HepG2 (cell line): ENCODE measurements around the gene KDM1B. TPM values are rescaled to one million over a fixed set of nuclear protein-coding genes. Genes with fewer than 3 reads are reported as not detected.

Experiments used
- ATAC-seq: fragments of 200-7000 bp; cut with Tn5 transposase; 3 replicates; pipeline ENCODE4 v1.9.1; 2020; ENCODE audit warnings: mild to moderate bottlenecking, moderate library complexity
- BruUV-seq: library from RNA; stranded (reverse); fragments of 400-500 nt; replicated peaks from 2 replicates; lab custom pipeline; 2021; lab: Mats Ljungman, UMichigan
- CTCF ChIA-PET: fragments of 300-600 bp; formaldehyde crosslinking; extraction: SDS; loops from one replicate; lab custom pipeline; 2021; ENCODE audit warnings: low total read pairs, inconsistent platforms, low intra/inter-chr PET ratio; lab: Yijun Ruan, JAX
- POLR2A ChIA-PET: fragments of 350-600 bp; sonication (Branson Sonifier 250); formaldehyde crosslinking; loops from one replicate; lab custom pipeline; 2020; ENCODE audit warnings: antibody characterized with exemption, inconsistent platforms; lab: Yijun Ruan, JAX
- DNase-seq: peaks from one replicate; pipeline ENCODE4 v3.0.0-alpha.2; 2015; ENCODE audit warnings: low spot score
- FAIRE-seq: peaks from 3 replicates; lab custom pipeline; 2011; peaks lifted over from hg19 to GRCh38; lab: Jason Lieb, UNC
- H2AFZ ChIP-seq: one replicate; pipeline ENCODE4 v1.6.1; 2011; ENCODE audit warnings: low read length, inconsistent platforms
- H3K27ac ChIP-seq: fragments of 300-600 bp; 3 replicates; pipeline ENCODE4 v1.8.0; 2011; ENCODE audit warnings: mixed run types, mild to moderate bottlenecking, mixed read lengths, low read length, inconsistent platforms; ENCODE audit not compliant: insufficient read depth; ENCODE audit errors: extremely low read length
- H3K27me3 ChIP-seq, 2 experiments: fragments of 200-600 bp in 1 of 2; 2 replicates in 1 of 2; 3 replicates in 1 of 2; pipeline versions ENCODE4 v1.6.0 to v1.8.0; 2011; ENCODE audit warnings: low read length in 2 of 2, mild to moderate bottlenecking in 2 of 2, moderate library complexity in 2 of 2, inconsistent platforms in 1 of 2; ENCODE audit not compliant: insufficient read depth in 2 of 2, control insufficient read depth in 1 of 2
- H3K36me3 ChIP-seq, 2 experiments: fragments of 200-600 bp in 1 of 2; replicated peaks in 1 of 2; 2 replicates in 1 of 2; 3 replicates in 1 of 2; pipeline versions ENCODE4 v1.5.1 to v1.8.0; 2011; ENCODE audit warnings: low read length in 2 of 2, inconsistent platforms in 1 of 2; ENCODE audit not compliant: insufficient read depth in 2 of 2, control insufficient read depth in 1 of 2
- H3K4me1 ChIP-seq: 2 replicates; pipeline ENCODE4 v1.5.1; 2012; ENCODE audit warnings: low read length, inconsistent platforms; ENCODE audit not compliant: insufficient read depth
- H3K4me2 ChIP-seq: 2 replicates; pipeline ENCODE4 v1.6.0; 2011; ENCODE audit warnings: low read depth, low read length, inconsistent platforms
- H3K4me3 ChIP-seq, 3 experiments: fragments of 200-600 bp in 1 of 3; sonication (generic), shearing (Covaris generic) in 1 of 3; replicated peaks in 1 of 3; 2 replicates each; pipeline ENCODE4 v1.5.1; 2011 to 2016; ENCODE audit warnings: low read length in 3 of 3, inconsistent platforms in 2 of 3, low read depth in 2 of 3, mild to moderate bottlenecking in 2 of 3, control low read depth in 1 of 3, mixed read lengths in 1 of 3; ENCODE audit not compliant: insufficient read depth in 1 of 3
- H3K79me2 ChIP-seq: one replicate; pipeline ENCODE4 v1.6.1; 2011; ENCODE audit warnings: low read length, inconsistent platforms; ENCODE audit not compliant: insufficient read depth
- H3K9ac ChIP-seq: 2 replicates; pipeline ENCODE4 v1.6.0; 2011; ENCODE audit warnings: mild to moderate bottlenecking, low read depth, low read length, inconsistent platforms; ENCODE audit not compliant: insufficient read depth
- H3K9me3 ChIP-seq: 2 replicates; pipeline ENCODE4 v1.5.1; 2012; ENCODE audit warnings: mild to moderate bottlenecking, low read length
- H4K20me1 ChIP-seq: 2 replicates; pipeline ENCODE4 v1.6.0; 2011; ENCODE audit warnings: inconsistent platforms, mild to moderate bottlenecking, low read length, moderate library complexity; ENCODE audit not compliant: insufficient read depth
- AGO2 ChIP-seq: fragments of 200-400 bp; formaldehyde crosslinking; optimal IDR thresholded peaks from 2 replicates; pipeline ENCODE3; 2017; ENCODE audit warnings: mild to moderate bottlenecking, low read depth, low read length, moderate library complexity
- DNMT3B ChIP-seq: conservative IDR thresholded peaks from 2 replicates; pipeline ENCODE4 v1.6.1; 2016; ENCODE audit warnings: missing biosample characterization, control low read depth
- DR1 ChIP-seq: sonication (generic); formaldehyde crosslinking; IDR thresholded peaks from 2 replicates; pipeline ENCODE4 v1.8.0; 2021; ENCODE audit warnings: mild to moderate bottlenecking, missing genetic modification reagents, inconsistent platforms
- HDAC1 ChIP-seq: sonication (generic); formaldehyde crosslinking; IDR thresholded peaks from 2 replicates; pipeline ENCODE4 v1.5.1; 2020; ENCODE audit warnings: mild to moderate bottlenecking, missing genetic modification reagents
- HNRNPK ChIP-seq: fragments of 200-400 bp; formaldehyde crosslinking; IDR thresholded peaks from 2 replicates; pipeline ENCODE4 v1.6.1; 2018; ENCODE audit warnings: low read length, low read depth, moderate library complexity, mild to moderate bottlenecking; ENCODE audit not compliant: poor library complexity, severe bottlenecking
- HOXA7 ChIP-seq: sonication (generic); formaldehyde crosslinking; IDR thresholded peaks from 2 replicates; pipeline ENCODE4 v1.8.1; 2022; ENCODE audit warnings: mild to moderate bottlenecking, missing genetic modification reagents, moderate library complexity
- NFE2L2 ChIP-seq: fragments of 150-350 bp; IDR thresholded peaks from 2 replicates; pipeline ENCODE4 v1.6.1; 2014; ENCODE audit warnings: low read length
- NRL ChIP-seq: sonication (generic); formaldehyde crosslinking; IDR thresholded peaks from 2 replicates; pipeline ENCODE4 v1.5.0; 2020; ENCODE audit warnings: missing genetic modification reagents, mild to moderate bottlenecking, moderate library complexity, borderline replicate concordance
- SMARCE1 ChIP-seq: fragments of 450-650 bp; IDR thresholded peaks from 2 replicates; pipeline ENCODE4 v1.6.1; 2017; ENCODE audit warnings: borderline replicate concordance
- U2AF1 ChIP-seq: fragments of 200-400 bp; formaldehyde crosslinking; optimal IDR thresholded peaks from 2 replicates; pipeline ENCODE3; 2017; ENCODE audit warnings: mild to moderate bottlenecking, low read depth, low read length
- ZFP36L2 ChIP-seq: sonication (generic); formaldehyde crosslinking; IDR thresholded peaks from 2 replicates; pipeline ENCODE4 v1.4.0; 2020; ENCODE audit warnings: missing genetic modification reagents
- ZMYM2 ChIP-seq: sonication (generic); formaldehyde crosslinking; IDR thresholded peaks from 2 replicates; pipeline ENCODE4 v1.8.0; 2022; ENCODE audit warnings: mild to moderate bottlenecking, missing genetic modification reagents
- ZNF747 ChIP-seq: sonication (generic); formaldehyde crosslinking; IDR thresholded peaks from 2 replicates; pipeline ENCODE4 v1.8.1; 2023; ENCODE audit warnings: missing genetic modification reagents, mild to moderate bottlenecking, borderline replicate concordance
- ZNF777 ChIP-seq: sonication (generic); formaldehyde crosslinking; IDR thresholded peaks from 2 replicates; pipeline ENCODE4 v1.4.0; 2020; ENCODE audit warnings: missing genetic modification reagents
- ZNF781 ChIP-seq: sonication (generic); formaldehyde crosslinking; IDR thresholded peaks from 2 replicates; pipeline ENCODE4 v1.5.1; 2020; ENCODE audit warnings: borderline replicate concordance, mild to moderate bottlenecking, missing genetic modification reagents; ENCODE audit errors: not compliant biosample characterization
- ZNF782 ChIP-seq: sonication (generic); formaldehyde crosslinking; IDR thresholded peaks from 2 replicates; pipeline ENCODE4 v1.4.0; 2020; ENCODE audit warnings: missing genetic modification reagents, mild to moderate bottlenecking, borderline replicate concordance
- ZSCAN20 ChIP-seq: sonication (generic); formaldehyde crosslinking; IDR thresholded peaks from 2 replicates; pipeline ENCODE4 v1.4.0; 2020; ENCODE audit warnings: missing genetic modification reagents, mild to moderate bottlenecking, borderline replicate concordance
- ZSCAN29 ChIP-seq: sonication (generic); formaldehyde crosslinking; conservative IDR thresholded peaks from 2 replicates; pipeline ENCODE4 v1.4.0; 2020; ENCODE audit warnings: mild to moderate bottlenecking, missing genetic modification reagents
- WGBS: methylation state at CpG from one replicate; pipeline ENCODE4 v1.1.6; 2017; ENCODE audit warnings: low lambda C conversion rate; 5-methylcytosine and 5-hydroxymethylcytosine counted together
- in situ Hi-C: cut with HindIII; loops from 2 replicates; pipeline ENCODE4 v1.10.0; 2017; ENCODE audit warnings: low pct_unique_long_range_greater_than_20kb; ENCODE audit not compliant: extremely low pct_ligation_motif_present
- intact Hi-C: fragments of 100-400 bp; cut with micrococcal nuclease; formaldehyde crosslinking; loops from one replicate; pipeline ENCODE4 v1.10.0; 2022; ENCODE audit not compliant: unreplicated experiment
- polyA plus RNA-seq, 8 experiments: library from polyadenylated mRNA; depleted of rRNA in 3 of 8; stranded (reverse) in 7 of 8; unstranded in 1 of 8; fragments of >200 nt; fragmentation: Illumina TruSeq in 4 of 8; extraction: Trizol in 4 of 8; gene quantifications; 2 replicates each; pipeline versions ENCODE4 v1.2.1 to v1.2.3, GENCODE V29; 2011 to 2016; ENCODE audit warnings: low read depth in 4 of 8, missing spikeins in 1 of 8, mixed read lengths in 1 of 8; ENCODE audit not compliant: insufficient read depth in 1 of 8
- total RNA-seq, 5 experiments: library from RNA; depleted of rRNA; stranded (reverse); fragments of >200 nt; fragmentation: Illumina TruSeq; extraction: Trizol; gene quantifications; 2 replicates each; pipeline ENCODE4 v1.2.3, GENCODE V29; 2016; ENCODE audit warnings: low read depth in 1 of 5
- TF ChIP-seq, protein P1 (sequence below): IDR thresholded peaks from 2 replicates; pipeline ENCODE4 v1.6.1; 2016; ENCODE audit warnings: missing genetic modification reagents, missing compliant biosample characterization
- TF ChIP-seq, protein P2 (sequence below): sonication (generic); formaldehyde crosslinking; IDR thresholded peaks from 2 replicates; pipeline ENCODE4 v1.4.0; 2020; ENCODE audit warnings: mild to moderate bottlenecking, missing genetic modification reagents
- TF ChIP-seq, protein P3 (sequence below): IDR thresholded peaks from 2 replicates; pipeline ENCODE4 v1.6.1; 2016; ENCODE audit warnings: mild to moderate bottlenecking, missing biosample characterization, missing genetic modification reagents

KDM1B gene
- total and polyA plus RNA-seq, 2 of the 13 experiments (the other 11 are each of a cell fraction or from before 2014, with no cell fraction given), result 9.8 to 13.2 TPM

DNA sequence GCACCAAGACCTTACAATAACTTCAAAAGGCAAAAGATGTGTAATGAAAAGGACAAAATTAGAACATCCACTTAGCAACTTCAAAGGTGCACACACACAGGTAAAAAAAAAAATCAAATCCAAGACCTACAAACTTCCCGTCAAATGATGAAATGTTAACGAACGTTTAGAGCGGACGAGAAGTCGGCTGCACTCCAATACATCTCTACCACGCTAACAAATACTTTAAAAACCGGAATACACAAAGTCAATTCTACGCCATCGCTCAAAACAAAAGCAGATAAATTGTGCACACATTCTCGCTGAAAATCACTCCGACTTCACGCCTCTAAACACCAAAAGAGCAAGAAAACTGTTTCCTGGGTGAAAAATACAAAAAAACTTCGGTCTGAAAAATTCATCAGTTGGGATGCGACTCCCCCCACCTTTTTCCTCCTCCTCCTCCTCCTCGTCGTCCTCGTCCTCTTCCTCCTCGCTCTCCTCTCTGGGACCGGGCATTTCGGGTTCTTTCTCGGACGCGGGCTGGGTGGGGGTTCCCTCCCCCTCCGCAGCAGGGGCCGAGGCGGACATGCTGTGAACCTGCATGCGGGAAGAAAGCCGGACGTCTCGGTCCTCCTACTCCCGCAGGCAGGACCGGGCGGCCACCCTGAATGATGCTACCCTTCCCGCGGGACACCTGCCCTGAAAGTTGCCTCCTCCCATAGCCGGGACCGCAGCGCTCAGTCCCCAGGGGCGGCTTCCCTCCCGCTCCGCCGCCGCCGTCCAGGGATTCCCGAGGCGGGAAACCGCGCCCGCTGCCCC, 108.4 kb downstream of the KDM1B start:
- H3K4me2 ChIP-seq, result peak overlapping the region; percentile 85
- intact Hi-C loops, result loop anchor here (2.0 kb wide), 4 partner anchors 39 to 241 kb away; partner anchors contain the start of genes KDM1B, RNF144B and TPMT
- peak overlapping the region; percentile 21 for H2AFZ ChIP-seq
- H3K4me3 ChIP-seq, result peak overlapping the region; percentile 80 to 95 (median 90)
- FAIRE-seq, result peak; percentile 30
- no TSS peak for BruUV-seq
- WGBS, result under 1% methylated on average over 42 of the region's 50 CpGs
- peaks cover 77% of the 10 kb centered on the region for H3K4me1 ChIP-seq
- H3K36me3 ChIP-seq, result no peaks in the 10 kb centered on the region; a peak in 2 of 5 replicates
- peaks cover 55% of the 10 kb centered on the region for H3K79me2 ChIP-seq
- no peak for ATAC-seq
- peak overlapping the region; percentile 92 for H3K27ac ChIP-seq
- no peaks in the 10 kb centered on the region; a peak in 1 of 5 replicates for H3K27me3 ChIP-seq
- H4K20me1 ChIP-seq, result peaks cover 29% of the 10 kb centered on the region
- H3K9me3 ChIP-seq, result no peaks in the 10 kb centered on the region
- ChIA-PET POLR2A (interaction anchor here (0.6 to 1.6 kb wide), 6 partner anchors 9 to 123 kb away, joined by 3 to 7 read pairs (median 4); partner anchors contain the start of gene RNF144B), CTCF (no interaction called here)
- in situ Hi-C loops, result loop anchor here (25.0 kb wide), 1 partner anchor 1574 kb away; the partner anchor contains the start of gene ID4
- H3K9ac ChIP-seq, result peak overlapping the region; percentile 84
- DNase-seq, result no peak
- TF ChIP-seq ZMYM2 (0 out of 2 replicates have a peak, but pooled peaks have one; percentile 55), AGO2 (peak; percentile 80), HDAC1 (CRISPR knock-in tag) (peak; percentile 9; the same call in 1 of the 2 replicates), HNRNPK (peak; percentile 36), ZNF782 (CRISPR knock-in tag) (peak; percentile 55; the same call in 1 of the 2 replicates), NRL (CRISPR knock-in tag) (peak; percentile 63; the same call in 1 of the 2 replicates), ZFP36L2 (CRISPR knock-in tag) (no peak), U2AF1 (no peak), DNMT3B (0 out of 2 replicates have a peak, but pooled peaks have one; percentile 75), HOXA7 (0 out of 2 replicates have a peak, but pooled peaks have one; percentile 18), ZNF777 (CRISPR knock-in tag) (peak; percentile 87), SMARCE1 (no peak), ZSCAN29 (CRISPR knock-in tag) (0 out of 2 replicates have a peak, but pooled peaks have one; percentile 85), ZNF747 (CRISPR knock-in tag) (no peak), ZNF781 (CRISPR knock-in tag) (peak; percentile 28), ZSCAN20 (no peak), NFE2L2 (no peak), DR1 (0 out of 2 replicates have a peak, but pooled peaks have one; percentile 31)
- TF ChIP-seq, protein P1, sequence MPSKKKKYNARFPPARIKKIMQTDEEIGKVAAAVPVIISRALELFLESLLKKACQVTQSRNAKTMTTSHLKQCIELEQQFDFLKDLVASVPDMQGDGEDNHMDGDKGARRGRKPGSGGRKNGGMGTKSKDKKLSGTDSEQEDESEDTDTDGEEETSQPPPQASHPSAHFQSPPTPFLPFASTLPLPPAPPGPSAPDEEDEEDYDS (CRISPR knock-in tag), result 0 out of 2 replicates have a peak, but pooled peaks have one; percentile 15
- TF ChIP-seq, protein P2, sequence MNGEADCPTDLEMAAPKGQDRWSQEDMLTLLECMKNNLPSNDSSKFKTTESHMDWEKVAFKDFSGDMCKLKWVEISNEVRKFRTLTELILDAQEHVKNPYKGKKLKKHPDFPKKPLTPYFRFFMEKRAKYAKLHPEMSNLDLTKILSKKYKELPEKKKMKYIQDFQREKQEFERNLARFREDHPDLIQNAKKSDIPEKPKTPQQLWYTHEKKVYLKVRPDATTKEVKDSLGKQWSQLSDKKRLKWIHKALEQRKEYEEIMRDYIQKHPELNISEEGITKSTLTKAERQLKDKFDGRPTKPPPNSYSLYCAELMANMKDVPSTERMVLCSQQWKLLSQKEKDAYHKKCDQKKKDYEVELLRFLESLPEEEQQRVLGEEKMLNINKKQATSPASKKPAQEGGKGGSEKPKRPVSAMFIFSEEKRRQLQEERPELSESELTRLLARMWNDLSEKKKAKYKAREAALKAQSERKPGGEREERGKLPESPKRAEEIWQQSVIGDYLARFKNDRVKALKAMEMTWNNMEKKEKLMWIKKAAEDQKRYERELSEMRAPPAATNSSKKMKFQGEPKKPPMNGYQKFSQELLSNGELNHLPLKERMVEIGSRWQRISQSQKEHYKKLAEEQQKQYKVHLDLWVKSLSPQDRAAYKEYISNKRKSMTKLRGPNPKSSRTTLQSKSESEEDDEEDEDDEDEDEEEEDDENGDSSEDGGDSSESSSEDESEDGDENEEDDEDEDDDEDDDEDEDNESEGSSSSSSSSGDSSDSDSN, result peak; percentile 44; the same call in 1 of the 2 replicates
- TF ChIP-seq, protein P3, sequence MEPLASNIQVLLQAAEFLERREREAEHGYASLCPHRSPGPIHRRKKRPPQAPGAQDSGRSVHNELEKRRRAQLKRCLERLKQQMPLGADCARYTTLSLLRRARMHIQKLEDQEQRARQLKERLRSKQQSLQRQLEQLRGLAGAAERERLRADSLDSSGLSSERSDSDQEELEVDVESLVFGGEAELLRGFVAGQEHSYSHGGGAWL (CRISPR knock-in tag), result no peak
